Mucosa of descending colon (tissue), 3 donors: ENCODE measurements around the gene KAZALD1. TPM values are rescaled to one million over a fixed set of nuclear protein-coding genes. Genes with fewer than 3 reads are reported as not detected.
A peak's percentile ranks its signal among the peaks of the same experiment; 100 is the strongest.

Experiments used
- ATAC-seq: fragments of 200-7000 bp; cut with Tn5 transposase; one replicate; pipeline ENCODE4 v1.9.1; 2020; ENCODE audit warnings: mild to moderate bottlenecking, moderate library complexity
- DNase-seq, 3 donors: peaks; one replicate each; pipeline ENCODE4 v3.0.0-alpha.2; 2020
- H3K36me3 ChIP-seq: fragments of 200-600 bp; one replicate; pipeline ENCODE4 v1.8.0; 2021; ENCODE audit warnings: low read depth, mild to moderate bottlenecking
- H3K4me1 ChIP-seq: fragments of 200-600 bp; one replicate; pipeline ENCODE4 v1.8.0; 2021; ENCODE audit warnings: low read depth, mild to moderate bottlenecking
- H3K4me3 ChIP-seq: fragments of 200-600 bp; one replicate; pipeline ENCODE4 v1.8.0; 2021; ENCODE audit warnings: mild to moderate bottlenecking
- H3K9me3 ChIP-seq: fragments of 200-600 bp; one replicate; pipeline ENCODE4 v1.8.0; 2021; ENCODE audit warnings: mild to moderate bottlenecking
- intact Hi-C, 2 donors: fragments of 100-400 bp; cut with DNase I in 1 of 2; cut with micrococcal nuclease in 1 of 2; formaldehyde crosslinking; loops; one replicate each; pipeline versions ENCODE4 v1.11.0 to v1.11.1; 2022; cut with DNase I, micrococcal nuclease
- total RNA-seq, 3 donors: library from RNA; stranded (reverse); fragmentation: NEBNext Ultra II Directional in 2 of 3; extraction: Animal tissue kit (Norgen Biotek cat#: 25700) in 2 of 3; gene quantifications; one replicate each; pipeline versions ENCODE4 v1.2.1 to v1.2.4, GENCODE V29; 2021 to 2023
- TF ChIP-seq, protein P1 (sequence below): fragments of 200-600 bp; IDR thresholded peaks from one replicate; pipeline ENCODE4 v1.8.0; 2022; ENCODE audit warnings: antibody characterized with exemption, mild to moderate bottlenecking
- donor health status: DM: no; HTN: no; CAD: no; lungs with moderate emphysema.
- donor health status: DM: no; HTN: no; CAD: no.
- donor health status: DM: no; HTN: yes; CAD: no.

KAZALD1 gene
- total RNA-seq, 3 donors from 2014 or later: 8.5 to 20.0 (median 16.7) TPM

DNA sequence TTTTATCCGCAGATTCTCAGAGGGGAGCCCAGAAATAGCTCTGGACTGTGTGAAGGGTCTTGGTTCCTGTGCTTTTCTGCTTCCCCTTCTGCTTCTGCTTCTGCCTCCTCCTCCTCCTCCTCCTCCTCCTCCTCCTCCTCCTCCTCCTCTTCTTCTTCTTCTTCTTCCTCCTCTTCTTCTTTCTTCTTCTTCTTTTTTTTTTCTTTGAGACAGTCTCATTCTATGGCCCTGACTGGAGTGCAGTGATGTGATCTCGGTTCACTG, 42.4 kb upstream of the KAZALD1 start:
- Histone ChIP-seq H3K9me3 (no peaks in the 10 kb centered on the region), H3K4me1 (peaks cover 6% of the 10 kb centered on the region), H3K4me3 (no peak overlapping the region), H3K36me3 (no peaks in the 10 kb centered on the region)
- TF ChIP-seq, protein P1, sequence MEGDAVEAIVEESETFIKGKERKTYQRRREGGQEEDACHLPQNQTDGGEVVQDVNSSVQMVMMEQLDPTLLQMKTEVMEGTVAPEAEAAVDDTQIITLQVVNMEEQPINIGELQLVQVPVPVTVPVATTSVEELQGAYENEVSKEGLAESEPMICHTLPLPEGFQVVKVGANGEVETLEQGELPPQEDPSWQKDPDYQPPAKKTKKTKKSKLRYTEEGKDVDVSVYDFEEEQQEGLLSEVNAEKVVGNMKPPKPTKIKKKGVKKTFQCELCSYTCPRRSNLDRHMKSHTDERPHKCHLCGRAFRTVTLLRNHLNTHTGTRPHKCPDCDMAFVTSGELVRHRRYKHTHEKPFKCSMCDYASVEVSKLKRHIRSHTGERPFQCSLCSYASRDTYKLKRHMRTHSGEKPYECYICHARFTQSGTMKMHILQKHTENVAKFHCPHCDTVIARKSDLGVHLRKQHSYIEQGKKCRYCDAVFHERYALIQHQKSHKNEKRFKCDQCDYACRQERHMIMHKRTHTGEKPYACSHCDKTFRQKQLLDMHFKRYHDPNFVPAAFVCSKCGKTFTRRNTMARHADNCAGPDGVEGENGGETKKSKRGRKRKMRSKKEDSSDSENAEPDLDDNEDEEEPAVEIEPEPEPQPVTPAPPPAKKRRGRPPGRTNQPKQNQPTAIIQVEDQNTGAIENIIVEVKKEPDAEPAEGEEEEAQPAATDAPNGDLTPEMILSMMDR: no peak
- no peak for DNase-seq
- intact Hi-C loops: no loop called here
- no peak for ATAC-seq

DNA sequence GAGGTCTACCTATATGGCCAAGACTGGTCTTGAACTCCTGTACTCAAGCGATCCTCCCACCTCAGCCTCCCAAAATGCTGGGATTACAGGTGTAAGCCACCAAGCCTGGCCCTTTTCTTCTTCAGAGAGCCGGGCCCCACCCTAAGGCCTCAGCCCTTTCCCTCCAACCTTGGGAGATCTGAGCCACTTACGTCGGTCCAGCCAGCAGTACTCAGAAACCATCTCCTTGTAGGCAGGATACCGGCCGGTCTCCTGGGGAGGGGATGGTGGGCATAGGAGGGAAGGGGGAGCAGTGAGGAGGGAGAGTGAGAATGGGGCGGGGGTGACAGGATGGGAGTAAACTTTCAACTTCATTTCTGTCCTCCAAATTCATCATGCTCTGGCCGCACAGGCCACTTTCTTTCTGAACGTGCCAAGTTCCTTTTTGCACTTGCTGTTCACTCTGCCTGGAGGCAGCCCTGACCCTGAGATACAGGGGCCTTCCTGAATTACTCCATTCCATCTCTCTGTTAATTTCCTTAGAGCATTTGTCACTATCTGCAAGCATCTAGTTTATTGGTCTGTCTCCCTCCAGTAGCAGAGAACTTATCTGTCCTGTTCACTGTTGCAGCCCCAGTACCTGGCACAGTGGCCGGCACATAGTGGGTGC, 41.2 kb upstream of the KAZALD1 start:
- H3K36me3 ChIP-seq: no peaks in the 10 kb centered on the region

DNA sequence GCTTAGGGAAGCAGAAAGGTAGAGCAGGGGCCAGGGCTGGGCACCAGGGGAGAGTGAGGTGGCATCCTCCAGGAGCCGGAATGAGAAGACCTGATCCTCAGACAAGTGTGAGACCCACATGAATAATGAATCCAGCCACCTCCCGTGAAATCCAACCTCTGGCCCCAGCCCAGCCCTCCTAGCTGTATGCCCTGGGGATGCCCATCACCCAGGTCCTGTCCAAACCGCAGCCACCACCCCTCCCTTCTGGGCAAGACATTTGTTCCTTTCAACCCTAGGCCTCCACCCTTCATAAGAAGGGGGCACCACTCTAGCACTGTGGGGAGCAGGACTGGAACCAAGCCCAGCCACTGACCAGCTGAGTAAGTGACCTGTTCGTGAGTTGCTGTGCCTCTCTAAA, 40.5 kb upstream of the KAZALD1 start:
- Histone ChIP-seq H3K4me3 (no peak overlapping the region), H3K4me1 (peaks cover 6% of the 10 kb centered on the region), H3K36me3 (no peaks in the 10 kb centered on the region), H3K9me3 (no peaks in the 10 kb centered on the region)
- peak in 1 of 3 donors; percentile 22 for DNase-seq
- TF ChIP-seq, protein P1: no peak
- intact Hi-C loops: no loop called here
- ATAC-seq: no peak

More for the DNA sequence above, 41.2 kb upstream of the KAZALD1 start:
- intact Hi-C loops: no loop called here
- Histone ChIP-seq H3K4me1 (peaks cover 6% of the 10 kb centered on the region), H3K4me3 (no peak overlapping the region), H3K9me3 (no peaks in the 10 kb centered on the region)
- peak in 1 of 3 donors; percentile 15 for DNase-seq
- ATAC-seq: no peak
- TF ChIP-seq, protein P1: no peak

DNA sequence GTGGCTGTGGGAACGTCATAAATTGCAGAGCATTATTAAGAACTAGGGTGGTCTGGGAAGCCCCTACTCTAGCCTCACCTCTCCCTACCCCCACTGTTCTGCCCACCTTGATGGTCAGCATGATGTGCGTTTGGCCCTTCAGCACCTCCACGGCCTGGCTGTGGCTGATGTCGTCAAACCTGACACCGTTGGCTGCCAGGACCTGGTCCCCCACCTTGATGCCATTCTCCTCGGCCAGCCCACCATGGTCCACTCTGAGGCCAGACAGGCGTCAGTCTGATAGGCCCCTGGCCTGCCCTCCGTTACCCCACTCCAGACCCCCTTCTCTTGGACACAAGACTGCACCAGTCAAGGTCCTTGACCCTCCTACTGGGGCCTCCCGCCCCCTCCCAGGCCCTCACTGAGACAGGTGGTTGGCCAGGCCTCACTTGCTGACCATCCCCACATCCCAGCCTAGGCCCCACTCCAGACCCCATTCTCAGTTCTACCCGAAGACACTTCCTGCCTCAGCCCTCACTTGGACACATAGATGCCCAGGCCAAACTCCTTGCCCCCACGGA, 40.0 kb upstream of the KAZALD1 start:
- TF ChIP-seq, protein P1: no peak
- H3K4me3 ChIP-seq: no peak overlapping the region
- no peaks in the 10 kb centered on the region for H3K36me3 ChIP-seq
- intact Hi-C loops: no loop called here
- peaks cover 6% of the 10 kb centered on the region for H3K4me1 ChIP-seq
- DNase-seq (peak in 1 of 3 donors; percentile 43), ATAC-seq (no peak)
- no peaks in the 10 kb centered on the region for H3K9me3 ChIP-seq

DNA sequence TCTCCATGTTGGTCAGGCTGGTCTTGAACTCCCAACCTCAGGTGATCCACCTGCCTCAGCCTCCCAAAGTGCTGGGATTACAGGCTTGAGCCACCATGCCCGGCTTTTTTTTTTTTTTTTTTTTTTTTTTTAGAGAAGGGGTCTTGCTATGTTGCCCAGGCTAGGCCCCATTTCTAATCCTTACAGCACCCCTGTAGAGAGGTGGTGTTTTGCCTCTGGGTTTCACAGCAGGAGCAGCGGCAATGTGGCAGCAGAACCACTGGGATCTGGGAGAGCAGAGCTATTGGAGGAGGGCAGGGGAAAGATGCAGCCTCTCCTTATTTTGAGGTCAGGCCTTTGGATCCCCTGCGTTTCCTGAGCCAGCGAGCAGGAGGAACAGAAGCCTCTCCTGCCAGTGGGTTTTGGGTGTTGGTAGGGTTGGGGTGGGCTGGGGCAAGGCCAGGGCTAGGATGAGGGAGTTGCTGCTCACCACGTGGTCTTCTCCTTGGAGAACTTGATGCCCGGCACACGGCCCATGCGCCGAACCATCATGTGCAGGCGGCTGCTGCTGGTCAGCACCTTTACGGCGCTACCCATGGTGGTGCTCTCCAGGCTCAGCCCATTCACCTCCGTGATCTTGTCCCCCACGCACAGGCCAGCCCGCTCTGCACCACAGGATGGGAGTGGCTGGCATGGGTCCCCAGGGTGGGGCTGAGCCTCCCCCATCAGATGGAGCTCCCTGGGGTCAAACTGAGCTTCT, 38.7 kb upstream of the KAZALD1 start:
- TF ChIP-seq, protein P1: no peak
- DNase-seq (peak in 1 of 3 donors; percentile 36), ATAC-seq (no peak)
- H3K36me3 ChIP-seq: no peaks in the 10 kb centered on the region
- intact Hi-C loops: no loop called here
- no peaks in the 10 kb centered on the region for H3K9me3 ChIP-seq
- no peak overlapping the region for H3K4me3 ChIP-seq
- H3K4me1 ChIP-seq: peaks cover 6% of the 10 kb centered on the region
